Stimulated activated effector memory CD8-positive, alpha-beta T cell treated with anti-CD3 and anti-CD28 coated beads, Interleukin-12 subunit alpha, Interleukin-12 subunit beta, amount 100 ng/mL, for 72 hours (primary cell): Measurements from ENCODE around the gene IDH1.
A peak's percentile ranks its signal among the peaks of the same experiment; 100 is the strongest.
"Not testable (repeated sequence)": the region's sequence is repeated elsewhere in the genome, so short reads cannot be mapped to it uniquely, and the experiment has no call there.

Source experiments
- ATAC-seq: fragments of 150-1000 bp; cut with Tn5 transposase; 2 replicates; pipeline ENCODE4 v1.10.0; 2021
- DNase-seq, 2 donors: peaks; one replicate each; pipeline ENCODE4 v3.0.0; 2021 to 2022; ENCODE audit warnings: low spot score in 2 of 2
- H3K27ac Mint-ChIP-seq: one replicate; pipeline ENCODE4 v1.8.0; 2022; ENCODE audit warnings: mild to moderate bottlenecking, mixed read lengths
- H3K36me3 Mint-ChIP-seq: one replicate; pipeline ENCODE4 v1.8.0; 2022; ENCODE audit warnings: mild to moderate bottlenecking, mixed read lengths
- H3K4me1 Mint-ChIP-seq: one replicate; pipeline ENCODE4 v1.8.0; 2022; ENCODE audit warnings: mixed read lengths
- H3K4me3 Mint-ChIP-seq: one replicate; pipeline ENCODE4 v1.8.0; 2022; ENCODE audit warnings: mild to moderate bottlenecking, mixed read lengths
- H3K9me3 Mint-ChIP-seq: one replicate; pipeline ENCODE4 v1.8.0; 2022; ENCODE audit warnings: mixed read lengths

Gene IDH1

DNA sequence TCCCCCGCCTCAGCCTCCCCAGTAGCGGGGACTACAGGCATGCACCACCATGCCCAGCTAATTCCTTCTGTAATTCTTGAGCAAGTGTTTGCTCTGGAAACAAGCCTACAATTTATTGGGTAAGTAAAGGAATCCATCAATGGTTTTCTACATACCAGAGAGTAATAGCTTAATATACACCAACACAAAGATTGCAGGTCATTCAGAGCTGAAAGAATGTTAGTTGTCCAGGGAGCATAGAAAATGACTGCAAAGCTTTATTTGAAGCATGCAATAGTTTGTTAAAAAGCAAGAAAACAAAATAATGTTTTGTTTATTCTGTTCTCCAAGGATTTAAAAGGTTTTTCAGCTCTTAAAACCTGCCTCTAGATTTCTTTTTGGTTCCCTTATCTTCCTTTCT lies 5.6 kb downstream of the IDH1 start:
- Mint-ChIP-seq H3K27ac (no peak overlapping the region), H3K4me3 (no peak overlapping the region), H3K4me1 (peaks cover 1% of the 10 kb centered on the region), H3K9me3 (no peaks in the 10 kb centered on the region), H3K36me3 (peaks cover 74% of the 10 kb centered on the region)
- ATAC-seq (no peak), DNase-seq (no peak)

DNA sequence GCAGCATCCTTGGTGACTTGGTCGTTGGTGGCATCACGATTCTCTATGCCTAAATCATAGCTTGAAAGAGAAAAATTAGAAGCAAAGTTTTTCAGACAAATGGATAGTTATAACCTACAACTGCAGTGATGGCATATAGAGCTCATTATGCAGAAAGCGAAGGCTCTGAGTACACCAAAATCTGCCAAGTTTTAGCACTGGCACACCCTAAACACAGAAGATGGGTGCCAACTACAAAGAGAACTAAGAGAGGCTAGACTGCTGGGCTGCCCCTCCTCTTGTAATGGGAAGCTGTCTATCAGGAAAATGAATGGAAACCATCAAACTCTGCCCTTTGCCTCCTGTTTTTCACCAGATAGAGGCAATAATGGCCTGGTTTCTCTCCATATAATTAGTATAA lies 6.3 kb downstream of the IDH1 start:
- H3K4me1 Mint-ChIP-seq = no peaks in the 10 kb centered on the region
- DNase-seq = no peak
- no peak overlapping the region for H3K27ac Mint-ChIP-seq
- H3K36me3 Mint-ChIP-seq = peaks cover 80% of the 10 kb centered on the region
- no peak for ATAC-seq
- no peak overlapping the region for H3K4me3 Mint-ChIP-seq
- H3K9me3 Mint-ChIP-seq = no peaks in the 10 kb centered on the region

DNA sequence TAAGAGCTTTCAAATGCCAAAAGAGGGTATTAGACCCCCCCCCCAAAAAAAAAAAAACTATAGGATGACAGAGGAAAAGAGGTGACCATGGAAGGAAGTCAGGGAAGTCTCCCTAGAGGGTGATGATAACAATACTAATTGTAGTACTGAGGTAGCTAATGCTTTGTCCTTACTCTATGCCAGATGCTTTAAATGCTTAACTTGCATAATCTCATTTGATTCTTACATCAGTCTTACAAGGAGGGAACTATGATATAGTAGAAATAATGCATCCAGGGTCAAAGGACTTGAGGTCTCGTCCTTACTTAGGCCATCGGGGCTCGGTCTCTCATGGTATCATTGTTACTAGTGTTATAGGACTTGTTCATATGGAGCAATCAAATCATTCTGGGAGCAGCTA lies 9.1 kb downstream of the IDH1 start:
- H3K27ac Mint-ChIP-seq = no peak overlapping the region
- H3K9me3 Mint-ChIP-seq = no peaks in the 10 kb centered on the region
- H3K4me1 Mint-ChIP-seq = no peaks in the 10 kb centered on the region
- ATAC-seq (no peak), DNase-seq (no peak)
- peaks cover 93% of the 10 kb centered on the region for H3K36me3 Mint-ChIP-seq
- no peak overlapping the region for H3K4me3 Mint-ChIP-seq

DNA sequence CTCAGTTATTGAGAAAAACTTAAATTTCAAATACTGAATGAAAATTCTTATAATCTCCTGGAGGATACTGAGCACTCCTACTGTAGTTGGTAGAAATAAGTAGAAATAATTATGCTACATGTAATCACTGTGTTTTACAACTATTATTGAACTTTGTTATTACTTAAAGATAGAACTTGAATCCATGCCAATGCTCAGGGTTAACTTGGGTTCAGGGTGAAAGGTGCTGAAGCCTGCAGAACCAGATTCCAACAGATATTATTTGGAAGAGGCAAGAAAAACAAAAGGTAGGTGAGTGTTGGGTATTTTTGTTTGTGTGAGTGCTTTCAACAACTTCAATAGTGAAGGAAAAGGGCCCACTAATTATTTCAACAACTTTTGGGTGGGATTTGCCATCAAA lies 10.4 kb downstream of the IDH1 start:
- Mint-ChIP-seq H3K36me3 (peaks cover 87% of the 10 kb centered on the region), H3K9me3 (no peaks in the 10 kb centered on the region), H3K4me3 (no peak overlapping the region), H3K27ac (no peak overlapping the region), H3K4me1 (no peaks in the 10 kb centered on the region)
- DNase-seq = no peak
- no peak for ATAC-seq

DNA sequence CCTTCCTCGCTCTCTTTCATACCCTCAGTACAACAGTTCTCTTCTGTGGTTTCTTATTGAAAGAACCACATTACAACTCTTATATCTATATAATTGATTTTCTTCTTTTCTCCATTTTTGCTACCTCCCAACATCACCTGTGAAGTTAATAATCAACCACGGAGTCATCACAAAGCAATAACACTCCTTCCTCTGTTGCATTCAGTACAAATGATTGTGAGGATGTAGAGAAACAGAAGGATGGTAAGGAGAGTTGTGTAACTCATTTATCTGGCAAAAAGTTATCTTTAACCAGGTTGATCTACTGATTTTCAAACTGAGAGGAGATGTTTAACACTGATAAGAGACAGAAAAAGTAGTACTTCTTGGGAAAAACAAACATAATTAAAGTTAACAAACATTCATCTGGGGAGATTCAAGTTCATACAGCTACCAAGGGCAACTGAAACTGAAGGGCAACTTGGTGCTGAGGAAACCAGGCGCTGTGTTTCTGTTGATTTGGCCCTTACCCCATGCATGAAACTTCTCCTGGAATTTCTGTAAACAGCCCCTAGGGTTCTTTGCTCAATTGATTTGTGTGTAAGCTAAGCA lies 14.2 kb downstream of the IDH1 start:
- no peaks in the 10 kb centered on the region for H3K9me3 Mint-ChIP-seq
- no peak overlapping the region for H3K27ac Mint-ChIP-seq
- H3K4me1 Mint-ChIP-seq = no peaks in the 10 kb centered on the region

DNA sequence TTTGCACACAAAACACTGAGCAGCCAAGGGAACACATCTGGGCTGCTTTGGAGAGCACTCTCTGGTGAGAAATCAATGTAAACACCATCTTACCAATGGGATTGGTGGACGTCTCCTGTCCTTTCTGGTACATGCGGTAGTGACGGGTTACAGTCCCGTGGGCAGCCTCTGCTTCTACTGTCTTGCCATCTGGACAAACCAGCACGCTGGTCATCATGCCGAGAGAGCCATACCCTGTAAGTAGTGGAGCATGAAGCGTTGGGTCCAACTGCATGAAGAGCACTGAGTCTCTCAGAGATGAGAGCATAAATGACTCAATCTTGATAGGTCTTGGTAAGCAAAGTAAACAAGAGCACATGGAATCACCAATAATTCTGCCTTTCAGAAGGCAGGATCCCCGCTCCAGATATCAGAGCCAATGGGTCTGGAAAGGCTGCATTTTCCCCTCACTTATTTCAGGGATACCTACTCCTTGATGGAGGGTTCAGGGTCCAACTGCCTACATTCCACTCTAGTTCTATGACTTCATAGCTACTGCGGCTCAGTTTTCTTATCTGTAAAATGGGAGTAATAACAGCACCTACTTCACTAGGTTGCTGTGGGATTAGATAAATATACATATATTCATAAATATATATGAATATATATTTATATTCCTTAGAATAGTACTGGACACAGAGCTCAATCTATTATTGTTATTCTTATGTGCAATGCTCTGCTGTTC lies 14.9 kb downstream of the IDH1 start:
- DNase-seq (no peak), ATAC-seq (no peak)
- H3K36me3 Mint-ChIP-seq = peaks cover 83% of the 10 kb centered on the region
- peak overlapping the region; percentile 7 for H3K27ac Mint-ChIP-seq
- H3K4me3 Mint-ChIP-seq = no peak overlapping the region
- H3K9me3 Mint-ChIP-seq = no peaks in the 10 kb centered on the region
- H3K4me1 Mint-ChIP-seq = no peaks in the 10 kb centered on the region

More for the DNA sequence above, 14.2 kb downstream of the IDH1 start:
- Mint-ChIP-seq H3K36me3 (peaks cover 86% of the 10 kb centered on the region), H3K4me3 (no peak overlapping the region)
- no peak for DNase-seq
- ATAC-seq = no peak

DNA sequence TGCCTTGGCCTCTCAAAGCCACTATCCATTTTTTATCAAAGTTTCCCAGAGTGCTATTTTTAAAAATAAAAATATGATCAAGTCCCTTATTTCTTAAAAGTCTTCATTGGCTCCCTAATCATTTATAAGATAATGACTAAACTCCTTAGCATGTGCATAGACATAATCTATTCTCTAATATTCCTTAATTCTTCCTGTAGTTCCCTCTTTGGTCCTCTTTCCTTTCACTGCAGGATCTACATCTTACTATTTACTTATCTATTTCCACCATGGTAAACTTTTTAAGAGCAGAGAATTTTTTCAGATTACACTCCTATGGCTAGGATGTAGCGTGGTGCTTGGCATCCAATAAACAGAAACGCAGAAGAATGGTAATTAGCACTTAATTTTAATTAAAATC lies 19.0 kb downstream of the IDH1 start:
- no peaks in the 10 kb centered on the region for H3K4me1 Mint-ChIP-seq
- no peak for ATAC-seq
- H3K36me3 Mint-ChIP-seq = peaks cover 48% of the 10 kb centered on the region

DNA sequence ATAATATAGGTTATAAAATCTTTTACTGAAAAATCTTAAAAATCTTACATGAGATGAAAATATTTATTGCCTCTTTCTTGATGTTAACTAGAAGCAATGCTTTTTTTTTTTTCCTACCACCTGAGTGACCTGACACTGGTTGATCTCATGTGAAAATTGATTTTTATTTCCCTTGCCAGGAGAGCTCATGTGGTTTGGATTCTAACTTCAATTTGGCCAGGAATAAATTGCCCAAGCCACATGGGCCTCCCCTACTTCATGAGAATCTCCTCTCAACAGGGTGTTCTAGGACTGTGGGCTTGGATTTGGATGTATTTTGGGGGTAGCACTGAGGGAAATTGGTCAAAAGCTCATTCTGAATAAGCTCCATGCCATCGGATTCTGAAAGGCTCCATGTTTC lies 20.1 kb downstream of the IDH1 start:
- Mint-ChIP-seq H3K4me3 (no peak overlapping the region), H3K4me1 (no peaks in the 10 kb centered on the region), H3K9me3 (peaks cover 3% of the 10 kb centered on the region), H3K27ac (no peak overlapping the region), H3K36me3 (peaks cover 42% of the 10 kb centered on the region)
- DNase-seq (no peak), ATAC-seq (no peak)

More for the DNA sequence above, 19.0 kb downstream of the IDH1 start:
- Mint-ChIP-seq H3K27ac (no peak overlapping the region), H3K9me3 (peaks cover 3% of the 10 kb centered on the region), H3K4me3 (no peak overlapping the region)
- no peak for DNase-seq

DNA sequence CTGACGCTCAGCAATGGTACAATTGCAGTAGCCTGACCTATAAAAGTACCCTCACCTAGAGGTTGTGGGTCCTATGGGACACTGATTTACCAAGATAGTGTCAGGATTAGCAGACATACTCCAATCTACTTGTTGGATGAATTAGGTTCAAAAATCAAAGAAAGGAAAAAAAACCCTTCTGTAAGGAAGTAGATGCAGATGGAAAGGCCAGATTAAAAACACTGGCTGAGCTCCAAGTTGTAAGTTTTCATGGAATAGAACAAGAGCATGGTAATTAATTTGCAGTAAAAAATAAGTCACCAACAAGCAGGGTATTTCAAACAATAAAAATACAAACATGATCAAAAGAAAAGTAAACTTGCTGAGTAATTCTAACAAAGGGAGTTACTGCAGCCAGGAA lies 26.4 kb downstream of the IDH1 start:
- Mint-ChIP-seq H3K4me3 (no peak overlapping the region), H3K27ac (no peak overlapping the region), H3K4me1 (no peaks in the 10 kb centered on the region), H3K36me3 (no peaks in the 10 kb centered on the region), H3K9me3 (peaks cover 3% of the 10 kb centered on the region)
- DNase-seq = no peak
- ATAC-seq = no peak

DNA sequence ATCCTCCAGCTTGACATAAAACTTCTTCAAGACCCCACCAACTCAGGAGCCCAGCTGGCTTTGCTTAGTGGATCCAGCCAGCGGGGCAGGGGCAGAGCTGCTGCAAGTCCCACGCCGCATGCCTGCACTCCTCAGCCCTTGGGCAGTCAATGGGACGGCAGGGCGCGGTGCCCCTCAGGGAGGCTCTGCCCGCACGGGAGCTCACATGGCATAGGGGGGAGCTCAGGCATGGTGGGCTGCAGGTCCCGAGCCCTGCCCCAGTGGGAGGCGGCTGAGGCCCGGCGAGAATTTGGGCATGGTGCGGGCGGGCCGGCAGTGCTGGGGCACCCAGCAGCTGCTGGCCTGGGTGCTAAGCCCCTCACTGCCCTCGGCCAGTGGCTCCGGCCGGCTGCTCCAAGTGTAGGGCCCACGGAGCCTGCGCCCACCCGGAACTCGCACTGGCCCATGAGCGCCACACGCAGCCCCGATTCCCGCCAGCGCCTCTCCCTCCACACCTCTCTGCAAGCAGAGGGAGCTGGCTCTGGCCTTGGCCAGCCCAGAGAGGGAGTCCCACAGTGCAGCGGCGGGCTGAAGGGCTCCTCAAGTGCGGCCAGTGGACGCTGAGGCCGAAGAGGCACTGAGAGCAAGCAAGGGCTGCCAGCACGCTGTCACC lies 27.2 kb downstream of the IDH1 start:
- Mint-ChIP-seq H3K4me3 (no peak overlapping the region), H3K4me1 (no peaks in the 10 kb centered on the region), H3K9me3 (peaks cover 3% of the 10 kb centered on the region), H3K27ac (no peak overlapping the region), H3K36me3 (no peaks in the 10 kb centered on the region)
- DNase-seq (no peak), ATAC-seq (no peak)

DNA sequence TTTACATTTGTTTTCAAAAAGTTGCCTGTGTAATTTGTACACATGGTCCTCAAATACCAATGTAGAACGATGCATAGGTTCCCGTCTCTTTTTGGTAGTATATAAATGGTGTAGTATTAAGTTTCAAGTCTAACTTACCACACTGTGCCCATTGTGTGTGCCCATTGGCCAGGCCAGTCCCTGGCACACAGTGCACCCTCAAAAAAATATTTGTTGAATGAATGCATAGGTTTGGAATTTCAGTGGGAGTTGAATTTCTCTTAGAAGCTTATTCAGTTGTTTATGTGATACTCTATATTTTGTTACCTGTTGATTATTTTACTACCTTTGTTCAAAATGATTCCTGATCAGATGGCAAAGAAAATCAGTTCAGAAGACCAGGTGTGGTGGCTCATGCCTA lies 30.1 kb downstream of the IDH1 start:
- ATAC-seq (no peak), DNase-seq (no peak)
- no peaks in the 10 kb centered on the region for H3K4me1 Mint-ChIP-seq
- no peaks in the 10 kb centered on the region for H3K36me3 Mint-ChIP-seq
- H3K4me3 Mint-ChIP-seq = no peak overlapping the region
- H3K27ac Mint-ChIP-seq = no peak overlapping the region
- H3K9me3 Mint-ChIP-seq = no peaks in the 10 kb centered on the region

DNA sequence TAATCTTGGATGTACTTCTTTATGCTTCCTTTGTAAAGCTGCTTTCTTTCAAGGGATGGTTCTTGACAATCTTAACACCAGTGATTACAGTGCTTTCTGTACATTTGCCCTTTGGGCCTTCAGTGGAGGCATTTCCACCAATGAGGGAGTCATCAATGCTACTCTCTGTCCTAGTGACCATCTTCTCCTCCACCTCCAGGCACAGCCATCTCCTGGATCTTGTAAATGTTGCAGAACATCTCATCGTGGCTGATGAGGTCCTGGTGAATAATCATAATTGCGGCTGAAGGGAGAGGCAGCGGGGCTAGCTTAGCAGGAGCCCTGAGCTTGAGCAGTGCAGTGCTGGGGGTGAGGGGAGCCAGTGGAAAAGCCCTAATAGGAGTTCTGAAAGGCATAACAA lies 32.5 kb downstream of the IDH1 start:
- Mint-ChIP-seq H3K36me3 (no peaks in the 10 kb centered on the region), H3K27ac (no peak overlapping the region), H3K4me1 (no peaks in the 10 kb centered on the region), H3K4me3 (no peak overlapping the region), H3K9me3 (no peaks in the 10 kb centered on the region)
- DNase-seq (no peak), ATAC-seq (peak; percentile 40)

DNA sequence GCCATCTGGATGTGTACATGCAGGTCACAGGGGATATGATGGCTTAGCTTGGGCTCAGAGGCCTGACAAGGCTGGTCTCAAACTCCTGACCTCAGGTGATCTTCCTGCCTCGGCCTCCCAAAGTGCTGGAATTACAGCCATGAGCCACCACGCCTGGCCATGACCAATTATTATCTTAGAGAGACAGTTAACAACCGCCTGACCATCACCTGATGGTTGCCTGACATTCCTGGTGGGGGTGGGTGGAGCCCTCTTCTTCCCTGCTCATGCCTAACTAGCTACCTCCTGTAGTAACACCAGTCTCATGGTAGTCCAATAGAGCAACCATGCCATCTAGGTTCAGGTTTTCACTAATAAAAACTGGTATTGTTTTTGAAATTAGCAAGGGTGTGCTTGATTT lies 33.0 kb downstream of the IDH1 start:
- not testable (repeated sequence) for H3K4me1 Mint-ChIP-seq, DNase-seq, H3K4me3 Mint-ChIP-seq, ATAC-seq, H3K36me3 Mint-ChIP-seq, H3K9me3 Mint-ChIP-seq, H3K27ac Mint-ChIP-seq

DNA sequence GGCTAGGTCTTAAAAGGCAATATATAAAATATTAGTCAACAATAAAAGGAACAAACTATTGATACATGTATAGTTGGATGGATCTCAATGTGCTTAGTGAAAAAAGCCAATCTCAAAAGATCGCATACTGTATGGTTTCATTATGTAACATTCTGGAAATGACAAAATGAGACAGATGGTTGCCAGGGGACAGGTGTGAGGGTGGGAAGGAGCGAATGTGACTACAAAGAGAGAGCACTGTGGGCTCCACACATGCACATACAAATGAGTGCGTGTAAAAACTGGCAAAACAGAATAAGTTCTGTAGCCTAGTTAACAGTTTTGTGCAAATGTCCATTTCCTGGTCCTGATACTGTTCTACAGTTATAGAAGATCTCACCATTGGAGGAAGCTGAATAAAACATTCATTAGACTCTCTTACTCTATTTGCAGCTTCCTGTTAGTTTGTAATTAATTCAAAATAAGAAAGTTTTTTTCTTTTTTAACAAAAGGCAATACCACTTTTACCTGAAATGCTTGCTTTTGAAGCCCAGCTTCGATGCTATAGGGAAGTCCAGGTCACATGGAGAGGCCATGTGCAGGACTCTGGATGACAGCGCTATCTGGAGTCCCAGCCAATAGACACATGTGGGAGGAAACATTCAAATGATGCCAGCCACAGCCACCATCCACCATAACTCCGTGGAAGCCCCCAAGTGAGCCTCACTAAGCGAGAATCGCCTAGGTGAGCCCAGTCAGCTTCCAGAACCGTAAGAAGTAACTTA lies 44.0 kb downstream of the IDH1 start:
- ATAC-seq (no peak), DNase-seq (no peak)
- Mint-ChIP-seq H3K4me3 (no peak overlapping the region), H3K36me3 (no peaks in the 10 kb centered on the region), H3K9me3 (no peaks in the 10 kb centered on the region), H3K27ac (no peak overlapping the region), H3K4me1 (no peaks in the 10 kb centered on the region)

DNA sequence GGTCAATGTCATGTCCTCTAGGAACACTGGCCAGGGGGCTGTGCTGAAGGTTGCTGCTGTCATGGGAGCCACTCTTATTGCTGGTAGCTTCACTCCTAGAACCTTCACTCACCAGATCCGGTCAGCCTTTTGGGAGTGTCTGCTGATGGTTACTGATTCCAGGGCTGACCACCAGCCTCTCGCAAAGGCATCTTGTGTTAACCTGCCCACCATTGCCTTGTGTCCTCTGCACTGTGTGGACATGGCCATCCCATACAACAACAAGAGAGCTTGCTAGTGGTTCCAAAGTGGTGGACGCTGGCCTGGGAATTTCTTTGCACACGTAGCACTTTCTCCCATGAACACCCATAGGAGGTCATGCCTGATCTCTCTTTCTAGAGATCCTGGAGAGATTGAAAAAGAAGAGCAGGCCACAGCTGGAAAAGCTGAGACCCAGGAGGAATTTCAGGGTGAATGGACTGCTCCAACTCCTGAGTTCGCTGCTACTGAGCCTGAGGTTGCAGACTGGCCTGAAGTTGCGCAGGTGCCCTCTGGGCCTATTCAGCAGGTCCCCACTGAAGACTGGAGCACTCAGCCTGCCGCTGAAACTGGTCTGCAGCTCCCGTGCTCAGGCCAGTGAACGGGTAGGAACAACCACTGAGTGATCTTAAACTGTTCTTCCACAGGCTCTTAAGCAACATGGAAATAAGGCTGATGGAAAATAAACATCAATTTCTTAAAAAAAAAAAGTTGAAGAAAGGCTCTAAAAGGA lies 46.4 kb downstream of the IDH1 start:
- DNase-seq = no peak
- no peaks in the 10 kb centered on the region for H3K9me3 Mint-ChIP-seq

More for the DNA sequence above, 46.4 kb downstream of the IDH1 start:
- no peak overlapping the region for H3K4me3 Mint-ChIP-seq
- H3K4me1 Mint-ChIP-seq = no peaks in the 10 kb centered on the region
- ATAC-seq = peak; percentile 21
- no peak overlapping the region for H3K27ac Mint-ChIP-seq
- no peaks in the 10 kb centered on the region for H3K36me3 Mint-ChIP-seq
